HEK293T (cell line): Measurements from ENCODE around the gene ANKRD12.

Source experiments
- BHLHE40 ChIP-seq: fragments of 450-650 bp; IDR thresholded peaks from 2 replicates; pipeline ENCODE4 v1.6.1; 2016; ENCODE audit warnings: mild to moderate bottlenecking, moderate library complexity, borderline replicate concordance
- FOXA1 ChIP-seq: fragments of 450-650 bp; IDR thresholded peaks from 2 replicates; pipeline ENCODE4 v1.6.1; 2016; ENCODE audit warnings: mild to moderate bottlenecking
- FOXK2 ChIP-seq: fragments of 450-650 bp; IDR thresholded peaks from 2 replicates; pipeline ENCODE4 v1.6.1; 2016; ENCODE audit warnings: mild to moderate bottlenecking
- LEF1 ChIP-seq: fragments of 450-650 bp; IDR thresholded peaks from 2 replicates; pipeline ENCODE4 v1.6.1; 2017; ENCODE audit warnings: mild to moderate bottlenecking, borderline replicate concordance
- NFRKB ChIP-seq: fragments of 450-650 bp; IDR thresholded peaks from 2 replicates; pipeline ENCODE4 v1.6.1; 2016; ENCODE audit warnings: mild to moderate bottlenecking, moderate library complexity
- SP1 ChIP-seq: fragments of 450-650 bp; IDR thresholded peaks from 2 replicates; pipeline ENCODE4 v1.6.1; 2017
- TARDBP ChIP-seq: fragments of 450-650 bp; IDR thresholded peaks from 2 replicates; pipeline ENCODE4 v1.6.1; 2016

DNA sequence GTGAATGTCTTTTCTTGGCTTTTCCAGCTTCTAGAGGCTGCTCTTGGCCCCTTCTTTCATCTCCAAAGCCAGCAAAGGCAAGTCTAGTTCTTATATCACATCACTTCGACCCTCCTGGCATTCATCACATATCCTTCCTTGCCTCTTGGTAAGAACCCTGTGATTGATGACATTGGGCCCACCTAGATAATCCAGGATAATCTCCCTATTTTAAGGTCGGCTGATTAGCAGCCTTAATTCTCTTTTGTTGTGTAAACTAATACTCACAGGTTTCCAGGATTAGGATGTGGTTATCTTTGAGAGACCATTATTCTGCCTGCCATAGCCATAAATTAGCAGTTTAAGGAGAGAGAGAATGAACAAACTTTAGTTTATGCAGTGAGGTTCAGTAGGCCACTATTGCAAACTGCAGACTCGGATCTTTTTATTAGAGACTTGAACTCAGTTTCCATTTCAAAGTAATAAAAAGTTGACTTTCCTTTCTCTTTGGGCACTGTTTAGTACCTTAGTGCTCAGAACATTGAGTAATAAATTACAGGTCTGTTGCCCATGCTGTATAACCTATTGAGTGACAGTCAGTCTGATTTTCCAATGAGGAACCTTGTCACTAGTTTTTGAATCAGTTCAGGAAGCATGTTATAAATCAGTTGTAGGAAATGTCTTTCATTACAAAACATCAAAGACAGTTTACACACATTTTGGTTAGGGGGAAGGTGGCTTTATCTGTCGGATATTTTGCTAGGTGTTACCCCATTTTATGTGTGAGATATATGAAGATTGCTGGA, 29.6 kb upstream of the ANKRD12 start:
- TF ChIP-seq SP1 (no peak), TARDBP (no peak), FOXA1 (no peak), BHLHE40 (no peak), FOXK2 (no peak), LEF1 (no peak), NFRKB (no peak)
